MM.1S (cell line): ENCODE data around the gene SLX4IP.

ENCODE experiments used
- CTCF ChIP-seq: fragments of 300-600 bp; sonication (generic); IDR thresholded peaks from 2 replicates; pipeline ENCODE4 v1.5.1; 2016; ENCODE audit warnings: antibody characterized with exemption, low read length, mixed read lengths
- EZH2 ChIP-seq: fragments of 300-600 bp; sonication (generic); optimal IDR thresholded peaks from 2 replicates; pipeline ENCODE3; 2017; ENCODE audit warnings: low read depth, mild to moderate bottlenecking, antibody characterized with exemption, low read length, mixed read lengths
- EZH2phosphoT487 ChIP-seq: fragments of 300-600 bp; sonication (generic); IDR thresholded peaks from 2 replicates; pipeline ENCODE4 v1.6.1; 2018; ENCODE audit warnings: antibody characterized with exemption, low read length

GRCh38 chr20:10602221-10602871 is 167.2 kb downstream of the SLX4IP start:
- no peak for TF ChIP-seq CTCF
- TF ChIP-seq EZH2phosphoT487: no peak
- TF ChIP-seq EZH2: no peak
